PC-9 (cell line): ENCODE measurements around the gene CA12. TPM values are rescaled to one million over a fixed set of nuclear protein-coding genes. Genes with fewer than 3 reads are reported as not detected.

Source experiments
- BruUV-seq: library from RNA; stranded (reverse); fragments of 400-500 nt; replicated peaks from 2 replicates; lab custom pipeline; 2021; lab: Mats Ljungman, UMichigan
- CTCF ChIA-PET: fragments of 300-600 bp; sonication (Branson Sonifier 250); formaldehyde crosslinking; loops from one replicate; lab custom pipeline; 2022; ENCODE audit warnings: antibody characterized with exemption; lab: Charles Lee
- POLR2A ChIA-PET: fragments of 300-600 bp; sonication (Branson Sonifier 250); formaldehyde crosslinking; loops from one replicate; lab custom pipeline; 2022; ENCODE audit warnings: antibody characterized with exemption; ENCODE audit not compliant: unreplicated experiment; lab: Charles Lee
- DNase-seq, 2 experiments: peaks; one replicate each; pipeline versions ENCODE4 v3.0.0 to v3.0.0-alpha.2; 2015 to 2022; ENCODE audit warnings: mixed read lengths in 1 of 2
- H2AFZ ChIP-seq: fragments of 200-600 bp; sonication (generic); 2 replicates; pipeline ENCODE4 v1.8.1; 2017; ENCODE audit warnings: antibody characterized with exemption
- H3F3A ChIP-seq: fragments of 200-600 bp; sonication (generic); 2 replicates; pipeline ENCODE4 v1.8.1; 2017; ENCODE audit warnings: antibody characterized with exemption, mild to moderate bottlenecking, low read depth; ENCODE audit not compliant: insufficient read depth
- H3K27ac ChIP-seq: fragments of 200-600 bp; sonication (generic); 2 replicates; pipeline ENCODE4 v1.6.1; 2016; ENCODE audit warnings: mixed run types
- H3K27me3 ChIP-seq: fragments of 200-600 bp; sonication (generic); 2 replicates; pipeline ENCODE4 v1.6.1; 2016; ENCODE audit warnings: low read depth, mixed run types; ENCODE audit not compliant: insufficient read depth
- H3K36me3 ChIP-seq: fragments of 200-600 bp; sonication (generic); 2 replicates; pipeline ENCODE4 v1.6.1; 2016; ENCODE audit warnings: low read depth, mixed run types
- H3K4me1 ChIP-seq: fragments of 200-600 bp; sonication (generic); replicated peaks from 2 replicates; pipeline ENCODE4 v1.6.1; 2016; ENCODE audit warnings: mixed run types; ENCODE audit not compliant: insufficient read depth
- H3K4me2 ChIP-seq: fragments of 200-600 bp; sonication (generic); 2 replicates; pipeline ENCODE4 v1.6.1; 2017; ENCODE audit warnings: mixed run types
- H3K4me3 ChIP-seq: fragments of 200-600 bp; sonication (generic); 2 replicates; pipeline ENCODE4 v1.6.1; 2016; ENCODE audit warnings: mixed run types
- H3K79me2 ChIP-seq: fragments of 200-600 bp; sonication (generic); 2 replicates; pipeline ENCODE4 v1.6.1; 2017; ENCODE audit warnings: low read depth, mixed run types
- H3K9me2 ChIP-seq: fragments of 200-600 bp; sonication (generic); 2 replicates; pipeline ENCODE4 v1.8.1; 2017; ENCODE audit warnings: mild to moderate bottlenecking; ENCODE audit not compliant: insufficient read depth
- H3K9me3 ChIP-seq: fragments of 200-600 bp; sonication (generic); 2 replicates; pipeline ENCODE4 v1.8.1; 2016; ENCODE audit warnings: low read depth; ENCODE audit not compliant: insufficient read depth
- H4K20me1 ChIP-seq: fragments of 200-600 bp; sonication (generic); 2 replicates; pipeline ENCODE4 v1.8.1; 2017; ENCODE audit not compliant: insufficient read depth
- CTCF ChIP-seq: fragments of 200-600 bp; sonication (generic); conservative IDR thresholded peaks from 2 replicates; pipeline ENCODE4 v1.6.1; 2017; ENCODE audit warnings: mixed run types, antibody characterized with exemption, mild to moderate bottlenecking, moderate library complexity
- EZH2 ChIP-seq: fragments of 200-600 bp; sonication (generic); IDR thresholded peaks from 2 replicates; pipeline ENCODE4 v1.8.0; 2017; ENCODE audit warnings: antibody characterized with exemption, low read depth
- intact Hi-C: fragments of 100-400 bp; cut with micrococcal nuclease; formaldehyde crosslinking; loops from one replicate; pipeline ENCODE4 v1.10.0; 2022; ENCODE audit not compliant: unreplicated experiment
- total RNA-seq: library from RNA; stranded (reverse); gene quantifications from 2 replicates; pipeline ENCODE4 v1.2.3, GENCODE V29; 2021

The CA12 gene
- total RNA-seq, 1 experiment from 2014 or later = 4.6 TPM

DNA sequence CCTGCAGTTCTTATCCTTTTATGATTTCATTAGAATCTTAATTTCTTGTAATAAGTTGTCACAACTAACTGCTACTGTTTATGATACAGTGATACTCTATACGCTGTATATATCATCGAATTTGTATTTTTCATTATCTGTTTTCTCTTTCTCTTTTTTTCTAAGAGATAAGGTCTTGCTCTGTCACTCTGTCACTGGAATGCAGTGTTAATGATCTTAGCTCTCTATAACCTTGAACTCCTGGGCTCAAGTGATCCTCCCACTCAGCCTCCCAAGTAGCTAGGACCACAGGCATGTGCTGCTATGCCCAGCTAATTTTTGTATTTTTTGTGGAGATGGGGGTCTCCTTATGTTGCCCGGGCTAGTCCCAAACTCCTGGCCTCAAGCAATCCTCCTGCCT is 89.4 kb downstream of the CA12 start:
- Histone ChIP-seq H2AFZ (no peak overlapping the region), H3K27me3 (no peaks in the 10 kb centered on the region), H3K4me3 (no peak overlapping the region), H3K4me1 (no peaks in the 10 kb centered on the region), H3K9me2 (no peaks in the 10 kb centered on the region), H3K4me2 (no peak overlapping the region), H3K36me3 (no peaks in the 10 kb centered on the region), H3K9me3 (no peaks in the 10 kb centered on the region), H4K20me1 (no peaks in the 10 kb centered on the region), H3F3A (no peaks in the 10 kb centered on the region), H3K79me2 (no peaks in the 10 kb centered on the region), H3K27ac (no peak overlapping the region)
- CTCF ChIA-PET = interaction anchor here (2.3 kb wide), 1 partner anchor 111 kb away, joined by 8 read pairs; no protein-coding TSS in a partner anchor
- no TSS peak for BruUV-seq
- POLR2A ChIA-PET = no interaction called here
- intact Hi-C loops = no loop called here
- no peak for DNase-seq
- TF ChIP-seq CTCF (no peak), EZH2 (no peak)

DNA sequence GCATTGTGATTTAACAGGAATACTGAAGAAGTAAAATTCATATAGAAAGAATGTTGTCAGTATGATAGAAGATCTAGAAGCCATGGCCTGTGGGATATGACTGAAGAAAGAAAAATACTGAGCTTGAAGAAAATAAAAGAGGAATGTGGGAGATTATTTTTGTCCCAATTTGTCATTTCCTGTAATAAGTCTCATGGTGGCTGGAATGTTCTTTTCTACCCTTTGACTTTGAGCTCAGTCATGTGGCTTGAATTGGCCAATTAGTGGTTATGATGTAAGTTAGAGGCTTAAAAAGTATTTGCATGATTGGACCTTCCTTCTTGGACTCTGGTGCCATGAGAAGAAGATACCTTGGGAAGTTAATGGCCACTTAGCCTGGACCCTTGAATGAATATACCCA is 90.1 kb downstream of the CA12 start:
- POLR2A ChIA-PET = interaction anchor here (0.5 to 0.7 kb wide), 3 partner anchors 122 to 1431 kb away, joined by 4 to 6 read pairs (median 5); no protein-coding TSS in a partner anchor
- no peak overlapping the region for H3K27ac ChIP-seq

GRCh38 chr15:63288778-63289378 is 92.8 kb downstream of the CA12 start:
- no peak overlapping the region for H2AFZ ChIP-seq
- no peak for DNase-seq

More for the DNA sequence above, 90.1 kb downstream of the CA12 start:
- Histone ChIP-seq H3K27me3 (no peaks in the 10 kb centered on the region), H3F3A (no peaks in the 10 kb centered on the region), H3K4me3 (no peak overlapping the region), H3K9me2 (no peaks in the 10 kb centered on the region), H3K9me3 (no peaks in the 10 kb centered on the region), H4K20me1 (no peaks in the 10 kb centered on the region), H3K4me1 (no peaks in the 10 kb centered on the region), H3K4me2 (no peak overlapping the region), H2AFZ (no peak overlapping the region), H3K79me2 (no peaks in the 10 kb centered on the region), H3K36me3 (no peaks in the 10 kb centered on the region)
- no TSS peak for BruUV-seq
- DNase-seq = no peak
- intact Hi-C loops = no loop called here
- CTCF ChIA-PET = interaction anchor here (0.6 to 2.3 kb wide), 2 partner anchors 80 to 111 kb away, joined by 3 to 8 read pairs; no protein-coding TSS in a partner anchor
- TF ChIP-seq EZH2 (no peak), CTCF (no peak)

More at GRCh38 chr15:63288778-63289378, 92.8 kb downstream of the CA12 start:
- intact Hi-C loops = loop anchor here (1.0 to 10.0 kb wide), 5 partner anchors 114 to 507 kb away; no protein-coding TSS in a partner anchor
- Histone ChIP-seq H3K4me1 (no peaks in the 10 kb centered on the region), H3K4me3 (no peak overlapping the region), H3K9me2 (no peaks in the 10 kb centered on the region), H3K4me2 (no peak overlapping the region), H4K20me1 (no peaks in the 10 kb centered on the region), H3K9me3 (no peaks in the 10 kb centered on the region), H3F3A (no peaks in the 10 kb centered on the region), H3K27me3 (no peaks in the 10 kb centered on the region), H3K79me2 (no peaks in the 10 kb centered on the region), H3K27ac (no peak overlapping the region), H3K36me3 (no peaks in the 10 kb centered on the region)
- peak; percentile 75 for TF ChIP-seq CTCF
- no peak for TF ChIP-seq EZH2
- BruUV-seq = no TSS peak
- CTCF ChIA-PET = interaction anchor here (1.0 kb wide), 1 partner anchor 114 kb away, joined by 3 read pairs; no protein-coding TSS in a partner anchor
- POLR2A ChIA-PET = no interaction called here
